Hepatocyte (in vitro differentiated cells): ENCODE data around the gene PDE4D.

Experiments used
- EZH2 ChIP-seq: fragments of 200-600 bp; sonication (generic); IDR thresholded peaks from 2 replicates; pipeline ENCODE4 v1.6.1; 2016; ENCODE audit warnings: antibody characterized with exemption, mild to moderate bottlenecking, borderline replicate concordance
- TF ChIP-seq, protein P1 (sequence below): fragments of 200-600 bp; sonication (generic); IDR thresholded peaks from 2 replicates; pipeline ENCODE4 v1.5.1; 2016; ENCODE audit warnings: antibody characterized with exemption, mild to moderate bottlenecking; ENCODE audit not compliant: poor library complexity

DNA sequence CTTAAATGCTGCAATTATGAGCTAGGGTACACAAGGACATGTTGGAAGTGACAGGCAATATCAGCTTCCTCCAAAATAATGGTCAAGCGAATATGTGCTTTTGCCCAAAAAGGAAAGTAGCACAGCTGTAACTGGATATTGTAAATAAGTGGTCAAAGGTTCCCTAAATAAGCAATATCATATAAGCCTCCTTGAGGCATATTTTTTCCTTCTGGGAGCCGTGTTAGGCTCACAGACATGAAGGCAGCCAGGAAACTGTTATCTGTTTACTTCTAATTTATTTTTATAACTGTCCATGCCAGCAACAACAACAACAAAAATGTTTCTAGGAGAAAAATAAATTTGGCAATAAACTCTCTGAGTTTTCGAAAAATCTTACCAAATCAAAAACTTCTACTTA lies 648.3 kb downstream of the PDE4D start:
- no peak for TF ChIP-seq EZH2
- TF ChIP-seq, protein P1, sequence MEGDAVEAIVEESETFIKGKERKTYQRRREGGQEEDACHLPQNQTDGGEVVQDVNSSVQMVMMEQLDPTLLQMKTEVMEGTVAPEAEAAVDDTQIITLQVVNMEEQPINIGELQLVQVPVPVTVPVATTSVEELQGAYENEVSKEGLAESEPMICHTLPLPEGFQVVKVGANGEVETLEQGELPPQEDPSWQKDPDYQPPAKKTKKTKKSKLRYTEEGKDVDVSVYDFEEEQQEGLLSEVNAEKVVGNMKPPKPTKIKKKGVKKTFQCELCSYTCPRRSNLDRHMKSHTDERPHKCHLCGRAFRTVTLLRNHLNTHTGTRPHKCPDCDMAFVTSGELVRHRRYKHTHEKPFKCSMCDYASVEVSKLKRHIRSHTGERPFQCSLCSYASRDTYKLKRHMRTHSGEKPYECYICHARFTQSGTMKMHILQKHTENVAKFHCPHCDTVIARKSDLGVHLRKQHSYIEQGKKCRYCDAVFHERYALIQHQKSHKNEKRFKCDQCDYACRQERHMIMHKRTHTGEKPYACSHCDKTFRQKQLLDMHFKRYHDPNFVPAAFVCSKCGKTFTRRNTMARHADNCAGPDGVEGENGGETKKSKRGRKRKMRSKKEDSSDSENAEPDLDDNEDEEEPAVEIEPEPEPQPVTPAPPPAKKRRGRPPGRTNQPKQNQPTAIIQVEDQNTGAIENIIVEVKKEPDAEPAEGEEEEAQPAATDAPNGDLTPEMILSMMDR, result no peak
